ENCODE data around the gene MAST2. TPM values are rescaled to one million over a fixed set of nuclear protein-coding genes. Genes with fewer than 3 reads are reported as not detected.

The MAST2 gene
- polyA plus RNA-seq, 1 donor: 49.7 TPM

DNA sequence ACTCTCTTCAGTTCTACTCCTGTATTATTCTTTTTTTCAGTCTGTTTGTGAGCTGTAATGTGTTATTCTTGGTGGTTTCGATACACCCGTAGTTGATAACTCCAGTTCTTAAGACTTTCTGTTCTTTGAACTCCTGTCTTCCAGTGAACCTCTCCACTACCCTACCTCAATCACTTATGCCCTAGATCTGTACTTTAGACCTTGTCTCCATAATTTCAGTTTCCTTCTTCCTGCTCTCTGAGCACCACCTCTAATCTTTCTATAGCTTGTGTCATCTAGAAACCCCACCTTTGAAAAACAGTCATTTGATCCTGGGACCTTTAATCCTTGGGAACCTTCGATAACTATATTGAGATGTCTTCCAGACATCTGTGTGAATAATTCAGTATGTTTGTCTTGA is 169.7 kb downstream of the MAST2 start:
- Histone ChIP-seq H3K9me3 (ENCODE audit: control insufficient read depth, low read depth, low read length) (peaks cover 3% of the 10 kb centered on the region), H3K36me3 (ENCODE audit: control insufficient read depth, insufficient read depth, low read length) (peaks cover 2% of the 10 kb centered on the region), H3K4me1 (ENCODE audit: control insufficient read depth, insufficient read depth, low read length) (peaks cover 57% of the 10 kb centered on the region), H3K4me3 (ENCODE audit: low read length) (no peak overlapping the region), H3K27ac (ENCODE audit: low read length) (peak overlapping the region; percentile 95), H3K27me3 (ENCODE audit: control insufficient read depth, insufficient read depth, low read length) (no peaks in the 10 kb centered on the region)
- WGBS (ENCODE audit: insufficient coverage, low lambda C conversion rate): 40% methylated on average over 1 of the region's 3 CpGs
- peak; percentile 89 to 96 for DNase-seq

DNA sequence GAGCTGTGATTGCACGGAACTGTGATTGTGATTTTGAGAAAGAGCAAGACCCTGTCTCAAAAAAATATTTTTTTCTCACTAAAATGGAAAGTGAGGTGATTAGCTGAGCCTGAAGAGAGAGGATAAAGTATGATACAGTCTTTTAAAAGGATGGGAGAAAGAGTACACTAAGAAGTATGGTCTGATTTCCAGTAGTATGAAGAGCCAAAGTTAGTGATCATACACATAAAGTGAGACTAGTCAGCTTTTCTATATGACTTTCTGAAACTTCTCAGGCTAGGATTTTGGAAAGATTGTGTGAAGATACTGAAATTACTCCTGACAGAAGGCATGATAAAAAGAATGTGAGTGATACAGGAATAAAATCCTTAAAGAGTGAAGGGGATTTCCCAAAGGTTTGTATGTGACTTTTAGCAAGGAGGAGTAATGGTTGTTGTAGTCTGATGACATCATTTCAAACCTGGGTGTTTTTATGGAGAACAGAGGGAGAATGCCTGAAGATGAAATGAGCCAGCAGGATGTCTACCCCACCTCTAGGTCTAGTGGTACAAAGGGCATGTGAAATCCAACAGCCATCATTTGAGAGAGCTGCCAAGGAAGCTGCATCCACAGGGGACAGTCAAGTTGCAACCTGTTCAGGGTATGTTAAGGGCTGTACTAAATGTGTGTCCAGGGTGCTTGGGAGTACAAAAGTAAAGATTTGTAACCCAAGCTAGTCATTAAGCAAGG is 171.3 kb downstream of the MAST2 start:
- Histone ChIP-seq H3K4me1 (ENCODE audit: control insufficient read depth, insufficient read depth, low read length) (peaks cover 69% of the 10 kb centered on the region), H3K9me3 (ENCODE audit: control insufficient read depth, low read depth, low read length) (no peaks in the 10 kb centered on the region), H3K36me3 (ENCODE audit: control insufficient read depth, insufficient read depth, low read length) (peaks cover 2% of the 10 kb centered on the region), H3K4me3 (ENCODE audit: low read length) (no peak overlapping the region), H3K27me3 (ENCODE audit: control insufficient read depth, insufficient read depth, low read length) (no peaks in the 10 kb centered on the region), H3K27ac (ENCODE audit: low read length) (peak overlapping the region; percentile 95)
- WGBS (ENCODE audit: insufficient coverage, low lambda C conversion rate): 100% methylated on average over 1 of the region's 1 CpG
- DNase-seq: peak; percentile 62 to 83

- WGBS (ENCODE audit: insufficient coverage, low lambda C conversion rate): 100% methylated on average over 1 of the region's 3 CpGs
- Histone ChIP-seq H3K36me3 (ENCODE audit: control insufficient read depth, insufficient read depth, low read length) (peaks cover 2% of the 10 kb centered on the region), H3K4me3 (ENCODE audit: low read length) (no peak overlapping the region), H3K9me3 (ENCODE audit: control insufficient read depth, low read depth, low read length) (peaks cover 7% of the 10 kb centered on the region), H3K27me3 (ENCODE audit: control insufficient read depth, insufficient read depth, low read length) (no peaks in the 10 kb centered on the region), H3K4me1 (ENCODE audit: control insufficient read depth, insufficient read depth, low read length) (peaks cover 62% of the 10 kb centered on the region), H3K27ac (ENCODE audit: low read length) (peak overlapping the region; percentile 95)
- no peak for DNase-seq
These were observed 173.2 kb downstream of the MAST2 start for GRCh38 chr1:45976623-45977022.

DNA sequence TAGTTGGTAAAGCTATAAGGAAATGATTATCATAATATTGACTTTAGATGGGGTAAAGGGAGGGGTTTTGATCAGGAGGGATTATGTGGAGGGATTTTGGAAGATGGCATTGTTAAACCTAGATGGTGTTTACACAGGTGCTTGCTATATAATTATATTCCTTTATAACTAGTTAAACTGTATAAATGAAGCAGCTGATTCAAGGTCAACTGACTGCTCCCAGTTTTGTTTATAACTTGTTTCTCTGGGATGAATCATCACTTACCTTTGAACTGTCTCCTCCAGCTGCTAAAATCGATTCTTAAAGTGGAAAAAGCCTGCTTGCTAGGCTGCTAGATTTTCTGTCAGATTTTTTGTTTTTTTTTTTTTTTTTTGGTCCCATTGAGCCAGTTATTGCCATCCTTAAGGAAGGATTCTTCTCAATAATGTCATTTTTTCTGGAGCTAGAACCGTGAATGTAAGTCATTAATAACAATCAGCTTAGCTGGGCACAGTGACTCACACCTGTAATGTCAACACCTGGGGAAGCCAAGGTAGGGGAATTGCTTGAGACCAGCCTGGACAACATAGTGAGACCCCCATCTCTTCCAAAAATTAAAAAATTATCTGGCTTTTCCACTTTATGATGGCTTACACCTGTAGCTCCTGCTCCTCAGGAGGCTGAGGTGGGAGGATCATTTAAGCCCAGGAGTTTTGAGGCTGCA is 175.8 kb downstream of the MAST2 start:
- peaks cover 7% of the 10 kb centered on the region for H3K9me3 ChIP-seq (ENCODE audit: control insufficient read depth, low read depth, low read length)
- H3K36me3 ChIP-seq (ENCODE audit: control insufficient read depth, insufficient read depth, low read length): no peaks in the 10 kb centered on the region
- DNase-seq: peak; percentile 76 to 92
- H3K4me1 ChIP-seq (ENCODE audit: control insufficient read depth, insufficient read depth, low read length): peaks cover 50% of the 10 kb centered on the region
- H3K27me3 ChIP-seq (ENCODE audit: control insufficient read depth, insufficient read depth, low read length): no peaks in the 10 kb centered on the region
- WGBS (ENCODE audit: insufficient coverage, low lambda C conversion rate): 0% methylated on average over 2 of the region's 2 CpGs
- peak overlapping the region; percentile 84 for H3K27ac ChIP-seq (ENCODE audit: low read length)
- no peak overlapping the region for H3K4me3 ChIP-seq (ENCODE audit: low read length)

DNA sequence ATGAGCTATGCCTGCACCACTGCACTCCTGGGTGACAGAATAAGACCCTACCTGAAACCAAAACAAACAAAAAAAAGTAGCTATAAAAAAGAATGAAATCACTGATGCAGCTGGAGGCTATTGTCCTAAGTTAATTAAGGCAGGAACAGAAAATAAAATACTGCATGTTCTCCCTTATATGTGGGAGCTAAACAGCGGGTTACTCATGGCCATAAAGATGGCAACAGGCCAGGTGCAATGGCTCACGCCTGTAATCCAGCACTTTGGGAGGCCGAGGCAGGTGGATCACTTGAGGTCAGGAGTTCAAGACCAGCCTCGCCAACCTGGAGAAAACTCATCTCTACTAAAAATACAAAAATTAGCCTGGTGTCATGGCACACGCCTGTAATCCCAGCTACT is 176.4 kb downstream of the MAST2 start:
- H3K4me3 ChIP-seq (ENCODE audit: low read length): no peak overlapping the region
- H3K9me3 ChIP-seq (ENCODE audit: control insufficient read depth, low read depth, low read length): peaks cover 7% of the 10 kb centered on the region
- no peak for DNase-seq
- H3K36me3 ChIP-seq (ENCODE audit: control insufficient read depth, insufficient read depth, low read length): no peaks in the 10 kb centered on the region
- peaks cover 46% of the 10 kb centered on the region for H3K4me1 ChIP-seq (ENCODE audit: control insufficient read depth, insufficient read depth, low read length)
- no peaks in the 10 kb centered on the region for H3K27me3 ChIP-seq (ENCODE audit: control insufficient read depth, insufficient read depth, low read length)
- peak overlapping the region; percentile 84 for H3K27ac ChIP-seq (ENCODE audit: low read length)
- no CpG with 5 or more reads among the region's 5 CpGs for WGBS (ENCODE audit: insufficient coverage, low lambda C conversion rate)

GRCh38 chr1:45982359-45982758 is 178.9 kb downstream of the MAST2 start:
- Histone ChIP-seq H3K4me1 (ENCODE audit: control insufficient read depth, insufficient read depth, low read length) (peaks cover 27% of the 10 kb centered on the region), H3K4me3 (ENCODE audit: low read length) (no peak overlapping the region), H3K9me3 (ENCODE audit: control insufficient read depth, low read depth, low read length) (peaks cover 7% of the 10 kb centered on the region), H3K27ac (ENCODE audit: low read length) (peak overlapping the region; percentile 50), H3K36me3 (ENCODE audit: control insufficient read depth, insufficient read depth, low read length) (no peaks in the 10 kb centered on the region), H3K27me3 (ENCODE audit: control insufficient read depth, insufficient read depth, low read length) (no peaks in the 10 kb centered on the region)
- no CpG with 5 or more reads among the region's 2 CpGs for WGBS (ENCODE audit: insufficient coverage, low lambda C conversion rate)
- DNase-seq: peak in 1 of 2 donors; percentile 34

GRCh38 chr1:45983967-45984366 is 180.6 kb downstream of the MAST2 start:
- no peaks in the 10 kb centered on the region for H3K27me3 ChIP-seq (ENCODE audit: control insufficient read depth, insufficient read depth, low read length)
- no peak overlapping the region for H3K4me3 ChIP-seq (ENCODE audit: low read length)
- DNase-seq: no peak
- H3K36me3 ChIP-seq (ENCODE audit: control insufficient read depth, insufficient read depth, low read length): no peaks in the 10 kb centered on the region
- peaks cover 15% of the 10 kb centered on the region for H3K4me1 ChIP-seq (ENCODE audit: control insufficient read depth, insufficient read depth, low read length)
- H3K27ac ChIP-seq (ENCODE audit: low read length): no peak overlapping the region
- peaks cover 7% of the 10 kb centered on the region for H3K9me3 ChIP-seq (ENCODE audit: control insufficient read depth, low read depth, low read length)

- Histone ChIP-seq H3K4me3 (ENCODE audit: low read length) (no peak overlapping the region), H3K4me1 (ENCODE audit: control insufficient read depth, insufficient read depth, low read length) (peaks cover 6% of the 10 kb centered on the region), H3K36me3 (ENCODE audit: control insufficient read depth, insufficient read depth, low read length) (no peaks in the 10 kb centered on the region), H3K27me3 (ENCODE audit: control insufficient read depth, insufficient read depth, low read length) (no peaks in the 10 kb centered on the region), H3K9me3 (ENCODE audit: control insufficient read depth, low read depth, low read length) (no peaks in the 10 kb centered on the region), H3K27ac (ENCODE audit: low read length) (no peak overlapping the region)
- WGBS (ENCODE audit: insufficient coverage, low lambda C conversion rate): 100% methylated on average over 3 of the region's 4 CpGs
- DNase-seq: no peak
These were observed 183.8 kb downstream of the MAST2 start for GRCh38 chr1:45987204-45987603.

GRCh38 chr1:45989249-45989648 is 185.8 kb downstream of the MAST2 start:
- H3K9me3 ChIP-seq (ENCODE audit: control insufficient read depth, low read depth, low read length): no peaks in the 10 kb centered on the region
- no peak for DNase-seq
- no peaks in the 10 kb centered on the region for H3K36me3 ChIP-seq (ENCODE audit: control insufficient read depth, insufficient read depth, low read length)
- no peaks in the 10 kb centered on the region for H3K27me3 ChIP-seq (ENCODE audit: control insufficient read depth, insufficient read depth, low read length)
- no peaks in the 10 kb centered on the region for H3K4me1 ChIP-seq (ENCODE audit: control insufficient read depth, insufficient read depth, low read length)
- no peak overlapping the region for H3K4me3 ChIP-seq (ENCODE audit: low read length)
- WGBS (ENCODE audit: insufficient coverage, low lambda C conversion rate): 100% methylated on average over 2 of the region's 2 CpGs
- no peak overlapping the region for H3K27ac ChIP-seq (ENCODE audit: low read length)

- H3K4me3 ChIP-seq (ENCODE audit: low read length): no peak overlapping the region
- H3K36me3 ChIP-seq (ENCODE audit: control insufficient read depth, insufficient read depth, low read length): peaks cover 4% of the 10 kb centered on the region
- no CpG with 5 or more reads among the region's 6 CpGs for WGBS (ENCODE audit: insufficient coverage, low lambda C conversion rate)
- DNase-seq: no peak
- H3K27ac ChIP-seq (ENCODE audit: low read length): no peak overlapping the region
- no peaks in the 10 kb centered on the region for H3K27me3 ChIP-seq (ENCODE audit: control insufficient read depth, insufficient read depth, low read length)
- H3K4me1 ChIP-seq (ENCODE audit: control insufficient read depth, insufficient read depth, low read length): no peaks in the 10 kb centered on the region
- H3K9me3 ChIP-seq (ENCODE audit: control insufficient read depth, low read depth, low read length): no peaks in the 10 kb centered on the region
These were observed 191.0 kb downstream of the MAST2 start for GRCh38 chr1:45994423-45994822.

All from large intestine (tissue), 3 donors.